ENCODE data around the gene VSX1. TPM values are rescaled to one million over a fixed set of nuclear protein-coding genes. Genes with fewer than 3 reads are reported as not detected.

VSX1 gene
- polyA plus RNA-seq, 1 donor from 2014 or later, result not detected

GRCh38 chr20:25120457-25120856 is 38.5 kb upstream of the VSX1 start:
- Histone ChIP-seq H3F3A (ENCODE audit: insufficient read depth, low read length, poor library complexity, severe bottlenecking) (no peaks in the 10 kb centered on the region), H3K4me3 (ENCODE audit: low read length) (no peak overlapping the region)

GRCh38 chr20:25118529-25118928 is 36.6 kb upstream of the VSX1 start:
- H3K4me2 ChIP-seq (ENCODE audit: low read length), result no peak overlapping the region
- no peak overlapping the region for H3K4me3 ChIP-seq (ENCODE audit: low read length)
- H3K9ac ChIP-seq (ENCODE audit: low read length), result no peak overlapping the region
- no peak overlapping the region for H2AFZ ChIP-seq (ENCODE audit: low read depth, low read length)
- no peaks in the 10 kb centered on the region for H3K79me2 ChIP-seq (replicated peaks; ENCODE audit: insufficient read depth, low read length)
- H3K36me3 ChIP-seq (ENCODE audit: insufficient read depth, low read length), result no peaks in the 10 kb centered on the region
- no peaks in the 10 kb centered on the region for H3F3A ChIP-seq (ENCODE audit: insufficient read depth, low read length, poor library complexity, severe bottlenecking)
- TF ChIP-seq REST (IDR thresholded peaks at IDR 0.05; ENCODE audit: borderline replicate concordance), result no peak
- no peaks in the 10 kb centered on the region for H3K27me3 ChIP-seq (ENCODE audit: insufficient read depth, low read depth, low read length)
- H4K20me1 ChIP-seq (ENCODE audit: insufficient read depth), result no peaks in the 10 kb centered on the region
- no peak overlapping the region for H3K27ac ChIP-seq (ENCODE audit: low read length)
- no peaks in the 10 kb centered on the region for H3K9me3 ChIP-seq (ENCODE audit: low read length)
- H3K9me2 ChIP-seq (ENCODE audit: insufficient read depth, low read length), result no peaks in the 10 kb centered on the region

More at GRCh38 chr20:25120457-25120856, 38.5 kb upstream of the VSX1 start:
- H4K20me1 ChIP-seq (ENCODE audit: insufficient read depth), result no peaks in the 10 kb centered on the region
- no peak overlapping the region for H3K4me2 ChIP-seq (ENCODE audit: low read length)
- no peak overlapping the region for H2AFZ ChIP-seq (ENCODE audit: low read depth, low read length)
- no peak overlapping the region for H3K9ac ChIP-seq (ENCODE audit: low read length)
- H3K9me3 ChIP-seq (ENCODE audit: low read length), result no peaks in the 10 kb centered on the region
- TF ChIP-seq EP300 (conservative IDR thresholded peaks at IDR 0.05; ENCODE audit: poor library complexity, severe bottlenecking) (no peak), CTCF (IDR thresholded peaks at IDR 0.05; ENCODE audit: poor library complexity, severe bottlenecking) (no peak)
- H3K9me2 ChIP-seq (ENCODE audit: insufficient read depth, low read length), result no peaks in the 10 kb centered on the region
- no peaks in the 10 kb centered on the region for H3K27me3 ChIP-seq (ENCODE audit: insufficient read depth, low read depth, low read length)
- no peaks in the 10 kb centered on the region for H3K36me3 ChIP-seq (ENCODE audit: insufficient read depth, low read length)
- no peaks in the 10 kb centered on the region for H3K79me2 ChIP-seq (replicated peaks; ENCODE audit: insufficient read depth, low read length)
- no peak overlapping the region for H3K27ac ChIP-seq (ENCODE audit: low read length)

- Histone ChIP-seq H3K27ac (ENCODE audit: low read length) (no peak overlapping the region), H3K79me2 (replicated peaks; ENCODE audit: insufficient read depth, low read length) (no peaks in the 10 kb centered on the region), H4K20me1 (ENCODE audit: insufficient read depth) (no peaks in the 10 kb centered on the region), H3F3A (ENCODE audit: insufficient read depth, low read length, poor library complexity, severe bottlenecking) (no peaks in the 10 kb centered on the region), H2AFZ (ENCODE audit: low read depth, low read length) (no peak overlapping the region), H3K4me3 (ENCODE audit: low read length) (no peak overlapping the region), H3K9me2 (ENCODE audit: insufficient read depth, low read length) (no peaks in the 10 kb centered on the region), H3K27me3 (ENCODE audit: insufficient read depth, low read depth, low read length) (no peaks in the 10 kb centered on the region), H3K36me3 (ENCODE audit: insufficient read depth, low read length) (no peaks in the 10 kb centered on the region), H3K9ac (ENCODE audit: low read length) (no peak overlapping the region), H3K9me3 (ENCODE audit: low read length) (no peaks in the 10 kb centered on the region), H3K4me2 (ENCODE audit: low read length) (no peak overlapping the region)
- no peak for TF ChIP-seq POLR2AphosphoS5 (IDR thresholded peaks at IDR 0.05)
- no peak for TF ChIP-seq CTCF (IDR thresholded peaks at IDR 0.05; ENCODE audit: poor library complexity, severe bottlenecking)
- no peak for TF ChIP-seq EP300 (conservative IDR thresholded peaks at IDR 0.05; ENCODE audit: poor library complexity, severe bottlenecking)
- no peak for TF ChIP-seq RAD21 (conservative IDR thresholded peaks at IDR 0.05)
- no peak for TF ChIP-seq SMC3 (conservative IDR thresholded peaks at IDR 0.05; ENCODE audit: poor library complexity)
- no peak for TF ChIP-seq TAF1 (IDR thresholded peaks at IDR 0.05; ENCODE audit: low read depth)
- no peak for TF ChIP-seq MXI1 (conservative IDR thresholded peaks at IDR 0.05; ENCODE audit: poor library complexity, severe bottlenecking)
- TF ChIP-seq EZH2 (IDR thresholded peaks at IDR 0.05; ENCODE audit: borderline replicate concordance, insufficient read depth, low read length, poor library complexity, severe bottlenecking), result no peak
Observed at GRCh38 chr20:25117990-25118389, 36.0 kb upstream of the VSX1 start.
